GM23248 (cell line): ENCODE results near the gene ZNF608. TPM values are rescaled to one million over a fixed set of nuclear protein-coding genes. Genes with fewer than 3 reads are reported as not detected.

ENCODE experiments used
- DNase-seq: peaks from one replicate; pipeline ENCODE4 v3.0.0-alpha.2; 2015
- H2AFZ ChIP-seq: fragments of 200-600 bp; sonication (generic); 2 replicates; pipeline ENCODE4 v1.6.1; 2016; ENCODE audit warnings: antibody characterized with exemption
- H3F3A ChIP-seq: fragments of 200-600 bp; sonication (generic); 2 replicates; pipeline ENCODE4 v1.6.1; 2016; ENCODE audit warnings: mild to moderate bottlenecking, antibody characterized with exemption, mixed run types; ENCODE audit not compliant: insufficient read depth
- H3K27ac ChIP-seq: fragments of 200-600 bp; sonication (generic); 2 replicates; pipeline ENCODE4 v1.5.1; 2016; ENCODE audit warnings: mild to moderate bottlenecking
- H3K27me3 ChIP-seq: fragments of 200-600 bp; sonication (generic); replicated peaks from 2 replicates; pipeline ENCODE4 v1.6.1; 2016; ENCODE audit warnings: mild to moderate bottlenecking; ENCODE audit not compliant: insufficient read depth
- H3K36me3 ChIP-seq: fragments of 200-600 bp; sonication (generic); 2 replicates; pipeline ENCODE4 v1.6.1; 2016; ENCODE audit warnings: low read depth, mild to moderate bottlenecking
- H3K4me1 ChIP-seq: fragments of 200-600 bp; sonication (generic); 2 replicates; pipeline ENCODE4 v1.6.1; 2016; ENCODE audit warnings: mild to moderate bottlenecking; ENCODE audit not compliant: insufficient read depth
- H3K4me2 ChIP-seq: fragments of 200-600 bp; sonication (generic); one replicate; pipeline ENCODE4 v1.6.1; 2016; ENCODE audit warnings: mild to moderate bottlenecking; ENCODE audit not compliant: unreplicated experiment
- H3K4me3 ChIP-seq: fragments of 200-600 bp; sonication (generic); 2 replicates; pipeline ENCODE4 v1.5.1; 2016; ENCODE audit warnings: mild to moderate bottlenecking
- H3K79me2 ChIP-seq: fragments of 200-600 bp; sonication (generic); 2 replicates; pipeline ENCODE4 v1.6.1; 2016; ENCODE audit warnings: mild to moderate bottlenecking; ENCODE audit not compliant: insufficient read depth
- H3K9ac ChIP-seq: fragments of 200-600 bp; sonication (generic); 2 replicates; pipeline ENCODE4 v1.6.1; 2016; ENCODE audit warnings: mild to moderate bottlenecking
- H3K9me2 ChIP-seq: fragments of 200-600 bp; sonication (generic); 2 replicates; pipeline ENCODE4 v1.6.1; 2016; ENCODE audit warnings: mixed run types, mild to moderate bottlenecking, moderate library complexity; ENCODE audit not compliant: insufficient read depth
- H3K9me3 ChIP-seq: fragments of 200-600 bp; sonication (generic); one replicate; pipeline ENCODE4 v1.6.1; 2017; ENCODE audit warnings: low read depth
- H4K20me1 ChIP-seq: fragments of 200-600 bp; sonication (generic); 2 replicates; pipeline ENCODE4 v1.6.0; 2016; ENCODE audit not compliant: insufficient read depth
- EZH2 ChIP-seq: fragments of 200-600 bp; sonication (generic); IDR thresholded peaks from 2 replicates; pipeline ENCODE4 v1.6.1; 2018; ENCODE audit warnings: antibody characterized with exemption, mild to moderate bottlenecking; ENCODE audit not compliant: insufficient read depth, poor library complexity, severe bottlenecking
- EZH2phosphoT487 ChIP-seq: fragments of 200-600 bp; sonication (generic); IDR thresholded peaks from 2 replicates; pipeline ENCODE4 v1.6.1; 2018; ENCODE audit warnings: antibody characterized with exemption, moderate library complexity, mild to moderate bottlenecking, low read depth; ENCODE audit not compliant: insufficient read depth
- WGBS, 2 experiments: methylation state at CpG; one replicate each; pipeline ENCODE4 v1.1.6; 2015 to 2017; ENCODE audit warnings: low lambda C conversion rate in 2 of 2, low coverage in 1 of 2; ENCODE audit errors: missing lambda C conversion rate in 2 of 2; 5-methylcytosine and 5-hydroxymethylcytosine counted together
- in situ Hi-C: fragments of 300-500 bp; cut with MboI; formaldehyde crosslinking; loops from 2 replicates; pipeline ENCODE4 v1.15.0; 2020
- polyA plus RNA-seq: library from polyadenylated mRNA; unstranded; fragments of >200 nt; fragmentation: Nextera tagmentation; extraction: Ambion mirVana; gene quantifications from 2 replicates; pipeline ENCODE4 v1.2.1, GENCODE V29; 2016
- total RNA-seq: library from RNA; depleted of rRNA; stranded (reverse); fragments of >200 nt; shearing (Covaris generic); gene quantifications from 2 replicates; pipeline ENCODE4 v1.2.3, GENCODE V29; 2014

The ZNF608 gene
- total and polyA plus RNA-seq, 2 experiments from 2014 or later = 1.4 to 2.4 TPM

- no peak overlapping the region for H3K4me2 ChIP-seq
- H2AFZ ChIP-seq = no peak overlapping the region
- no peaks in the 10 kb centered on the region for H3K9me2 ChIP-seq
- no peaks in the 10 kb centered on the region for H3K79me2 ChIP-seq
- H3F3A ChIP-seq = no peaks in the 10 kb centered on the region
- H3K4me3 ChIP-seq = no peak overlapping the region
- H3K27me3 ChIP-seq = no peaks in the 10 kb centered on the region
- no peaks in the 10 kb centered on the region for H3K4me1 ChIP-seq
- no peak overlapping the region for H3K27ac ChIP-seq
- WGBS, 2 experiments = 72 to 73% methylated on average over 3 of the region's 3 CpGs
- in situ Hi-C loops = no loop called here
- no peaks in the 10 kb centered on the region for H3K36me3 ChIP-seq
- H3K9ac ChIP-seq = no peak overlapping the region
- no peak for DNase-seq
- no peak for TF ChIP-seq EZH2phosphoT487
- TF ChIP-seq EZH2 = no peak
- no peaks in the 10 kb centered on the region for H3K9me3 ChIP-seq
- H4K20me1 ChIP-seq = no peaks in the 10 kb centered on the region
These were observed 38.4 kb downstream of the ZNF608 start for GRCh38 chr5:124708086-124708485.

- no peak overlapping the region for H3K27ac ChIP-seq
- no peaks in the 10 kb centered on the region for H3F3A ChIP-seq
- H3K4me2 ChIP-seq = no peak overlapping the region
- no peaks in the 10 kb centered on the region for H3K9me3 ChIP-seq
- no peak overlapping the region for H3K4me3 ChIP-seq
- no peak overlapping the region for H2AFZ ChIP-seq
- DNase-seq = no peak
- no peaks in the 10 kb centered on the region for H3K79me2 ChIP-seq
- no peaks in the 10 kb centered on the region for H3K9me2 ChIP-seq
- H3K27me3 ChIP-seq = no peaks in the 10 kb centered on the region
- no peaks in the 10 kb centered on the region for H3K4me1 ChIP-seq
- no peaks in the 10 kb centered on the region for H3K36me3 ChIP-seq
- WGBS, 2 experiments = 69 to 76% methylated on average over 6 of the region's 6 CpGs
- H4K20me1 ChIP-seq = no peaks in the 10 kb centered on the region
- in situ Hi-C loops = no loop called here
- H3K9ac ChIP-seq = no peak overlapping the region
- TF ChIP-seq EZH2phosphoT487 = no peak
- TF ChIP-seq EZH2 = no peak
These were observed 38.9 kb downstream of the ZNF608 start for GRCh38 chr5:124707520-124707919.

- Histone ChIP-seq H3K79me2 (no peaks in the 10 kb centered on the region), H3K4me1 (no peaks in the 10 kb centered on the region), H3K4me3 (no peak overlapping the region), H3K27ac (no peak overlapping the region), H3K9me2 (no peaks in the 10 kb centered on the region), H2AFZ (no peak overlapping the region), H3K9me3 (no peaks in the 10 kb centered on the region), H3K36me3 (no peaks in the 10 kb centered on the region), H3K9ac (no peak overlapping the region), H3K4me2 (no peak overlapping the region), H3K27me3 (no peaks in the 10 kb centered on the region), H3F3A (no peaks in the 10 kb centered on the region), H4K20me1 (no peaks in the 10 kb centered on the region)
- WGBS, 2 experiments = 42% methylated on average over 12 to 13 of the region's 13 CpGs
- in situ Hi-C loops = no loop called here
- peak; percentile 23 for DNase-seq
- TF ChIP-seq EZH2phosphoT487 (no peak), EZH2 (no peak)
These were observed 39.6 kb downstream of the ZNF608 start for GRCh38 chr5:124706729-124707361.

- H3K4me2 ChIP-seq = no peak overlapping the region
- H3K4me1 ChIP-seq = no peaks in the 10 kb centered on the region
- no peak for DNase-seq
- in situ Hi-C loops = no loop called here
- no peaks in the 10 kb centered on the region for H3K79me2 ChIP-seq
- H2AFZ ChIP-seq = no peak overlapping the region
- no peaks in the 10 kb centered on the region for H3K36me3 ChIP-seq
- no peaks in the 10 kb centered on the region for H3K9me2 ChIP-seq
- TF ChIP-seq EZH2 (no peak), EZH2phosphoT487 (no peak)
- H3K27me3 ChIP-seq = no peaks in the 10 kb centered on the region
- no peak overlapping the region for H3K4me3 ChIP-seq
- H3F3A ChIP-seq = no peaks in the 10 kb centered on the region
- H3K27ac ChIP-seq = no peak overlapping the region
- no peak overlapping the region for H3K9ac ChIP-seq
- H3K9me3 ChIP-seq = no peaks in the 10 kb centered on the region
- H4K20me1 ChIP-seq = no peaks in the 10 kb centered on the region
- WGBS, 2 experiments = 67 to 79% methylated on average over 4 of the region's 4 CpGs
These were observed 40.4 kb downstream of the ZNF608 start for GRCh38 chr5:124706051-124706450.
